Gastrocnemius medialis (tissue), 4 donors: ENCODE measurements around the gene MMP17. TPM values are rescaled to one million over a fixed set of nuclear protein-coding genes. Genes with fewer than 3 reads are reported as not detected.

Experiments
- ATAC-seq, 2 donors: fragments of 150-250 bp; one replicate each; pipeline ENCODE4 v1.9.1; 2016
- DNase-seq, 2 donors: peaks; one replicate each; pipeline ENCODE4 v3.0.0-alpha.2; 2019
- H3K27ac ChIP-seq, 4 donors: fragments of 200-600 bp; sonication (generic); 1 replicate in 1 of 4; 2 replicates in 3 of 4; pipeline ENCODE4 v1.5.1; 2016 to 2018; ENCODE audit warnings: mild to moderate bottlenecking in 2 of 4, moderate library complexity in 1 of 4
- H3K27me3 ChIP-seq, 3 donors: fragments of 200-600 bp; sonication (generic) in 2 of 3; 1 replicate in 1 of 3; 2 replicates in 2 of 3; pipeline versions ENCODE4 v1.5.1 to v1.6.0; 2016 to 2019; ENCODE audit warnings: mild to moderate bottlenecking in 1 of 3, moderate library complexity in 1 of 3
- H3K36me3 ChIP-seq, 2 donors: fragments of 200-600 bp; sonication (generic) in 1 of 2; one replicate each; pipeline ENCODE4 v1.5.1; 2017 to 2018
- H3K4me1 ChIP-seq, 2 donors: fragments of 200-600 bp; sonication (generic) in 1 of 2; one replicate each; pipeline ENCODE4 v1.5.1; 2016 to 2017; ENCODE audit warnings: mild to moderate bottlenecking in 2 of 2
- H3K4me3 ChIP-seq, 4 donors: fragments of 200-600 bp; sonication (generic) in 3 of 4; 1 replicate in 1 of 4; 2 replicates in 3 of 4; pipeline ENCODE4 v1.5.1; 2016 to 2019; ENCODE audit warnings: mild to moderate bottlenecking in 2 of 4
- H3K9me3 ChIP-seq, 3 donors: fragments of 200-600 bp; sonication (generic) in 2 of 3; 1 replicate in 1 of 3; 2 replicates in 2 of 3; pipeline ENCODE4 v1.5.1; 2016 to 2019
- POLR2A ChIP-seq, 2 donors: fragments of 450-650 bp; IDR thresholded peaks; one replicate each; pipeline ENCODE4 v1.6.1; 2017; ENCODE audit warnings: antibody characterized with exemption in 2 of 2, mild to moderate bottlenecking in 2 of 2, moderate library complexity in 2 of 2
- in situ Hi-C, 4 donors: fragments of 200-750 bp; cut with MboI; loops; one replicate each; pipeline versions ENCODE4 v1.15.0 to v1.8.0; 2017; ENCODE audit warnings: low sequenced_read_pairs in 4 of 4
- intact Hi-C: fragments of 100-400 bp; cut with DNase I; formaldehyde crosslinking; loops from one replicate; pipeline ENCODE4 v1.15.1; 2023; ENCODE audit warnings: low total_unique reads
- total RNA-seq, 4 donors: library from RNA; depleted of rRNA; stranded (reverse); fragments of >200 nt; gene quantifications; one replicate each; pipeline versions ENCODE4 v1.1.0 to v1.2.3, GENCODE V29; 2016
- TF ChIP-seq, protein P1 (sequence below), 5 experiments: fragments of 450-650 bp in 3 of 5; fragments of 200-600 bp in 2 of 5; sonication (generic) in 2 of 5; IDR thresholded peaks in 4 of 5; conservative IDR thresholded peaks in 1 of 5; 1 replicate in 4 of 5; 2 replicates in 1 of 5; pipeline ENCODE4 v1.5.1; 2016 to 2019; ENCODE audit warnings: antibody characterized with exemption in 5 of 5, mild to moderate bottlenecking in 3 of 5, moderate library complexity in 3 of 5

MMP17 gene
- total RNA-seq, 4 donors from 2014 or later: 0.75 to 1.6 (median 1.4) TPM; not detected in 1

DNA sequence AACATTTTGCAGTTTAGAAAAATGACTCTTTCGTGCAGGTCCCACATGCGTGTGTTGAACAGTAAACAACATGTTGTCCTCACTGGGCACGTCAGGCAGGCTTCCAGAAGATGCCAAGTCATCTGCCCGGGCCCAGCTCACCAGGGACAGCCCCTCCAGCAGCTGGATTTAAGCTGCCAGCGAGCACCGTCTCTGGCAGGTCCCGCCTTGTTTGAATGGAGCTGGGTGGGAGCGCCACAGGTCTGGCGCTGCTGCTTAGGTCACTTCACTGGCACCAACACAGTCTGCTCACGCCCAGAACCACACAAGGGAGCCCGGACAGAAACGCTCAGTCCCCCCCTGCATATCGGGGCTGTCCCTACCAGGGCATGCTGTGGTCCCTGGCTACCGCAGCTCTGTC lies 33.1 kb upstream of the MMP17 start:
- no peaks in the 10 kb centered on the region for H3K27me3 ChIP-seq
- intact Hi-C loops: no loop called here
- ATAC-seq (no peak), DNase-seq (no peak)
- in situ Hi-C loops: no loop called here
- no peaks in the 10 kb centered on the region for H3K9me3 ChIP-seq
- no peak overlapping the region for H3K27ac ChIP-seq
- H3K4me1 ChIP-seq: no peaks in the 10 kb centered on the region
- H3K4me3 ChIP-seq: no peak overlapping the region
- TF ChIP-seq POLR2A (IDR thresholded peaks at IDR 0.05): no peak
- TF ChIP-seq, protein P1, sequence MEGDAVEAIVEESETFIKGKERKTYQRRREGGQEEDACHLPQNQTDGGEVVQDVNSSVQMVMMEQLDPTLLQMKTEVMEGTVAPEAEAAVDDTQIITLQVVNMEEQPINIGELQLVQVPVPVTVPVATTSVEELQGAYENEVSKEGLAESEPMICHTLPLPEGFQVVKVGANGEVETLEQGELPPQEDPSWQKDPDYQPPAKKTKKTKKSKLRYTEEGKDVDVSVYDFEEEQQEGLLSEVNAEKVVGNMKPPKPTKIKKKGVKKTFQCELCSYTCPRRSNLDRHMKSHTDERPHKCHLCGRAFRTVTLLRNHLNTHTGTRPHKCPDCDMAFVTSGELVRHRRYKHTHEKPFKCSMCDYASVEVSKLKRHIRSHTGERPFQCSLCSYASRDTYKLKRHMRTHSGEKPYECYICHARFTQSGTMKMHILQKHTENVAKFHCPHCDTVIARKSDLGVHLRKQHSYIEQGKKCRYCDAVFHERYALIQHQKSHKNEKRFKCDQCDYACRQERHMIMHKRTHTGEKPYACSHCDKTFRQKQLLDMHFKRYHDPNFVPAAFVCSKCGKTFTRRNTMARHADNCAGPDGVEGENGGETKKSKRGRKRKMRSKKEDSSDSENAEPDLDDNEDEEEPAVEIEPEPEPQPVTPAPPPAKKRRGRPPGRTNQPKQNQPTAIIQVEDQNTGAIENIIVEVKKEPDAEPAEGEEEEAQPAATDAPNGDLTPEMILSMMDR (IDR thresholded peaks at IDR 0.05 in 4 of 5, conservative IDR thresholded peaks at IDR 0.05 in 1 of 5): no peak
- H3K36me3 ChIP-seq: peaks cover 0 to 64% of the 10 kb centered on the region in 2 donors

DNA sequence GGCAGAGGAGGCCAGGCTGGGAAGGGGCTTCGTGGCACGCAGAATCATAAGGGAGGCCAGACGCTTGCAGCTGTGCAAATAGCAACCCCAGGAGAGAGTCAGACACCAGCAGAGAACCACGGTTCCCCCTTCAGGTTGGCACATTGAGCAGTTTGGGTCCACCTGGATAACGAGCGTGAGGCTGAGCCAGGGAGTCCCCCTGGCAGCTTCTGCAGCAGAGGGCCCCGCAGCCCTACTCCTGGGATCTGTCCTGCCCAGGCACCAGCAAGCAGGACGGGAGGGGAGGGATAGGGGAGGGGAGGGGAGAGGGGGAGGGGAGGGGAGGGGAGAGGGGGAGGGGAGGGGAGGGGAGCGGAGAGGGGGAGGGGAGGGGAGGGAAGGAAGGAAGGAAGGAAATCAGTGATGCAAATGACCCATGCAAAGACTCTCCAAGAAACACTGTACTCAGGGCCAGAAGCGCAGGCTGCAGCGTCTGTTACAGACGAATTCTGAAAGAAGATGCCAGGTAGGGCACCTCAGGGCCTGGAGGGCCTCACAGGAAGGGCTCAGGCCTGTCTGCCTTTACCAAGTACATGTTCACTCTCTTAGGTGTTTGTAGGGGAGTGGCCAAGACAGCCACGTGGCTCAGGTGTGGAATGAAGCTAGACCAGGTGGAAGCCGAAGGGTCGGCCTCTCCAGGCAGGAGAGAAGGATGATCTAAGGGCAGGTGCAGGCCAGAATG lies 32.3 kb upstream of the MMP17 start:
- no peak overlapping the region for H3K4me3 ChIP-seq
- H3K36me3 ChIP-seq: peaks cover 0 to 61% of the 10 kb centered on the region in 2 donors
- no peaks in the 10 kb centered on the region for H3K9me3 ChIP-seq
- H3K4me1 ChIP-seq: no peaks in the 10 kb centered on the region
- DNase-seq (no peak), ATAC-seq (no peak)
- H3K27ac ChIP-seq: no peak overlapping the region
- in situ Hi-C loops (no loop called here), intact Hi-C loops (no loop called here)
- H3K27me3 ChIP-seq: no peaks in the 10 kb centered on the region
- TF ChIP-seq, protein P1 (IDR thresholded peaks at IDR 0.05 in 4 of 5, conservative IDR thresholded peaks at IDR 0.05 in 1 of 5): no peak
- TF ChIP-seq POLR2A (IDR thresholded peaks at IDR 0.05): no peak

DNA sequence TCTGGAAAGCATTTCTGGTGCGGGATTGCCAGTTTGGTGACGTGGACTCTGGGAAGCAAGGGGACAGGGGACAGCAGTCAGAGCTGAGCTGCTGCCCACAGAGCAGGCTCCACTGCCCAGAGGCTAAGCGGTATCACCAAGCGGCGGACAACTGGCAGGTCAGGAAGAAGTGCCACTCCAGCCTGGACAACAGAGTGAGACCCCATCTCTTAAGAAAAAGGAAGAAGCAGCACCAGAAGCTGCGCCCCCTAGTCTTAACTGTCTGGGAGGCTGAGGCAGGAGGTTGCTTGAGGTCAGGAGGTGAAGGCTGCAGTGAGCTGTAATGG lies 31.8 kb upstream of the MMP17 start:
- in situ Hi-C loops: no loop called here
- no peaks in the 10 kb centered on the region for H3K9me3 ChIP-seq
- DNase-seq (no peak), ATAC-seq (no peak)
- intact Hi-C loops: no loop called here
- no peak overlapping the region for H3K4me3 ChIP-seq
- TF ChIP-seq, protein P1 (IDR thresholded peaks at IDR 0.05 in 4 of 5, conservative IDR thresholded peaks at IDR 0.05 in 1 of 5): no peak
- TF ChIP-seq POLR2A (IDR thresholded peaks at IDR 0.05): no peak
- no peak overlapping the region for H3K27ac ChIP-seq
- peaks cover 0 to 57% of the 10 kb centered on the region in 2 donors for H3K36me3 ChIP-seq
- no peaks in the 10 kb centered on the region for H3K27me3 ChIP-seq
- no peaks in the 10 kb centered on the region for H3K4me1 ChIP-seq

DNA sequence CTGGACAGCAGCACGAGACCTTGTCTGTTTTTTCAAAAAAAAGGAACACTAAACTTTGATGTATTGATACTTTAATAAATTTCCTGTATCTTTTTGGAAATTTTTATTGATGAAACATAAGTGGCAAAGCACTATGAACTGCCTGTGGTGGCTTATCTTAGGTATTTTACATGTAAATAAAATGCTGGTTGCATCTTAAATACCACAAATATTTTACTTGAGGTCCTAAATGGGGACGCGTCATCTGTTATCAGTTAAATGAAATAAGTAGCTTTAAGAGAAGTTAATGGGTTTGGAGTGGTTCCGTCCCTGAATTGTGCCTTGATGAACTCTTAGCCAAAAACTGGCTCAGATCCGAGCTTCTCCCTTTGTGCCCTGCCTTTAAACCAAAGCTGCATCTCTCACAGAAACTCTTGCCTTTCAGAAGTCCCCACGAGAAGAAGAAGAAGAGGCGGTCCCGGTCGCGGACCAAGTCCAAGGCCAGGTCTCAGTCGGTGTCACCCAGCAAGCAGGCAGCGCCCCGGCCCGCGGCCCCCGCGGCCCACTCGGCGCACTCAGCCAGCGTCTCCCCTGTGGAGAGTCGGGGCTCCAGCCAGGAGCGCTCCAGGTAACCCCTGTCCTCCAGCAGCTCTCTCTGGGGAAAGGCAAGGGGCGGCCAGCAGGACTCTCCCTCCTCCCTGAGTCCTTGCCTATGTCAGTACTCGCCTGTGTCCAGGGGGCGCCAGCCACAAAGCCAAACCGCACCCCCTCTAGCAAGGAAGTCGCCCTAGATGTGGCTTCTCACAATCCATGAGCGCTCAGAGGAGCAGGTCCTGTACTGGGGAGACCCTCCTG lies 31.2 kb upstream of the MMP17 start:
- Histone ChIP-seq H3K9me3 (no peaks in the 10 kb centered on the region), H3K27ac (no peak overlapping the region), H3K27me3 (no peaks in the 10 kb centered on the region), H3K36me3 (peaks cover 0 to 56% of the 10 kb centered on the region in 2 donors), H3K4me3 (no peak overlapping the region), H3K4me1 (no peaks in the 10 kb centered on the region)
- intact Hi-C loops: no loop called here
- in situ Hi-C loops: no loop called here
- no peak for TF ChIP-seq POLR2A (IDR thresholded peaks at IDR 0.05)
- ATAC-seq (no peak), DNase-seq (no peak)

DNA sequence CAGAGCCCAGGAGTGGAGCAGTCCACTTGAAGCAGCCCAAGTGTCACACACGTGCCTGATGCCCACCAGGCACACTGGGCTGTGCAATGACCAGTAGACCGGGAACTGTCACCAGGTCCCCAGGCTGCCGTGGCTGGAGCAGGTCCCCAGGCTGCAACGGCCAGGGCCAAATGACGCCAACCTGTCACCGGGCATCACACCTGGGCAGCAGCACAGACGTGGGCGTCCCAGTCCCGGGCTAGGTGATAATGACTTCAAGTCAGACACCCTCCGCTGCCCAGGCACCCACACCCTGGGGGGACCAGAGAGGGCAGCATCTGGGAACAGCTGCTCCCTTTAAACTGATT lies 30.6 kb upstream of the MMP17 start:
- intact Hi-C loops: no loop called here
- H3K36me3 ChIP-seq: peaks cover 0 to 60% of the 10 kb centered on the region in 2 donors

More for the DNA sequence above, 30.6 kb upstream of the MMP17 start:
- Histone ChIP-seq H3K4me1 (no peaks in the 10 kb centered on the region), H3K27me3 (no peaks in the 10 kb centered on the region), H3K4me3 (no peak overlapping the region), H3K27ac (no peak overlapping the region), H3K9me3 (no peaks in the 10 kb centered on the region)
- DNase-seq: no peak
- ATAC-seq: no peak
- in situ Hi-C loops: no loop called here
- TF ChIP-seq POLR2A (IDR thresholded peaks at IDR 0.05): no peak
- TF ChIP-seq, protein P1 (IDR thresholded peaks at IDR 0.05 in 4 of 5, conservative IDR thresholded peaks at IDR 0.05 in 1 of 5): no peak
